Smooth muscle cell (in vitro differentiated cells): Measurements from ENCODE around the gene ROCK1. TPM values are rescaled to one million over a fixed set of nuclear protein-coding genes. Genes with fewer than 3 reads are reported as not detected.

Experiments
- DNase-seq: peaks from one replicate; lab custom pipeline; 2025; ENCODE audit not compliant: unreplicated experiment; lab: John Stamatoyannopoulos, UW
- H2AFZ ChIP-seq: fragments of 200-600 bp; sonication (generic); 2 replicates; pipeline ENCODE4 v1.6.0; 2016; ENCODE audit warnings: antibody characterized with exemption, low read depth, mild to moderate bottlenecking
- H3F3A ChIP-seq: fragments of 200-600 bp; sonication (generic); 2 replicates; pipeline ENCODE4 v1.6.0; 2017; ENCODE audit warnings: antibody characterized with exemption, low read depth
- H3K27ac ChIP-seq: fragments of 200-600 bp; sonication (generic); 2 replicates; pipeline ENCODE4 v1.5.1; 2016; ENCODE audit warnings: low read depth, mild to moderate bottlenecking
- H3K27me3 ChIP-seq: fragments of 200-600 bp; sonication (generic); 2 replicates; pipeline ENCODE4 v1.6.1; 2016; ENCODE audit warnings: low read depth, mild to moderate bottlenecking
- H3K36me3 ChIP-seq: fragments of 200-600 bp; sonication (generic); 2 replicates; pipeline ENCODE4 v1.5.1; 2016; ENCODE audit warnings: low read depth
- H3K4me1 ChIP-seq: fragments of 200-600 bp; sonication (generic); 2 replicates; pipeline ENCODE4 v1.5.1; 2016; ENCODE audit warnings: low read depth
- H3K4me2 ChIP-seq: fragments of 200-600 bp; sonication (generic); 2 replicates; pipeline ENCODE4 v1.6.0; 2016; ENCODE audit warnings: mild to moderate bottlenecking
- H3K4me3 ChIP-seq: fragments of 200-600 bp; sonication (generic); 2 replicates; pipeline ENCODE4 v1.5.1; 2016; ENCODE audit warnings: mild to moderate bottlenecking
- H3K79me2 ChIP-seq: fragments of 200-600 bp; sonication (generic); 2 replicates; pipeline ENCODE4 v1.6.0; 2016; ENCODE audit warnings: low read depth, mild to moderate bottlenecking
- H3K9ac ChIP-seq: fragments of 200-600 bp; sonication (generic); 2 replicates; pipeline ENCODE4 v1.6.0; 2016; ENCODE audit warnings: low read depth
- H3K9me3 ChIP-seq: fragments of 200-600 bp; sonication (generic); replicated peaks from 2 replicates; pipeline ENCODE4 v1.5.1; 2016; ENCODE audit warnings: low read depth
- H4K20me1 ChIP-seq: fragments of 200-600 bp; sonication (generic); 2 replicates; pipeline ENCODE4 v1.6.0; 2016; ENCODE audit warnings: low read depth
- CTCF ChIP-seq: fragments of 200-600 bp; sonication (generic); IDR thresholded peaks from 2 replicates; pipeline ENCODE4 v1.5.1; 2017; ENCODE audit warnings: borderline replicate concordance, mild to moderate bottlenecking, antibody characterized with exemption; ENCODE audit not compliant: insufficient read depth, poor library complexity, severe bottlenecking
- WGBS: methylation state at CpG from one replicate; pipeline ENCODE4 v1.1.7; 2016; ENCODE audit warnings: low lambda C conversion rate; 5-methylcytosine and 5-hydroxymethylcytosine counted together
- polyA plus RNA-seq: library from polyadenylated mRNA; unstranded; fragments of >200 nt; fragmentation: Nextera tagmentation; extraction: Ambion mirVana; gene quantifications from 2 replicates; pipeline ENCODE4 v1.2.1, GENCODE V29; 2016
- total RNA-seq: library from RNA; depleted of rRNA; stranded (reverse); fragments of >200 nt; gene quantifications from 2 replicates; pipeline ENCODE4 v1.2.3, GENCODE V29; 2014

ROCK1 gene
- total and polyA plus RNA-seq, 2 experiments from 2014 or later = 23.9 to 38.7 TPM

- Histone ChIP-seq H3K4me1 (peaks cover 12% of the 10 kb centered on the region), H3K36me3 (no peaks in the 10 kb centered on the region), H3K4me2 (peak overlapping the region; percentile 60), H3K9me3 (no peaks in the 10 kb centered on the region), H3K9ac (no peak overlapping the region), H2AFZ (no peak overlapping the region), H3K27me3 (no peaks in the 10 kb centered on the region), H4K20me1 (no peaks in the 10 kb centered on the region), H3K27ac (peak overlapping the region; percentile 78), H3K79me2 (no peaks in the 10 kb centered on the region), H3K4me3 (no peak overlapping the region), H3F3A (peaks cover 7% of the 10 kb centered on the region)
- DNase-seq = no peak
- 41% methylated on average over 5 of the region's 5 CpGs for WGBS
- no peak for TF ChIP-seq CTCF
Observed at GRCh38 chr18:21117409-21118131, 6.0 kb upstream of the ROCK1 start.

GRCh38 chr18:21115519-21116411 is 4.2 kb upstream of the ROCK1 start:
- Histone ChIP-seq H3K4me1 (peaks cover 15% of the 10 kb centered on the region), H3K9ac (no peak overlapping the region), H4K20me1 (no peaks in the 10 kb centered on the region), H3K36me3 (no peaks in the 10 kb centered on the region), H3K4me3 (no peak overlapping the region), H3K4me2 (peak overlapping the region; percentile 60), H3K27ac (peak overlapping the region; percentile 78), H3K79me2 (peaks cover 6% of the 10 kb centered on the region), H2AFZ (no peak overlapping the region), H3K27me3 (no peaks in the 10 kb centered on the region), H3F3A (peaks cover 7% of the 10 kb centered on the region), H3K9me3 (no peaks in the 10 kb centered on the region)
- DNase-seq = no peak
- TF ChIP-seq CTCF = no peak
- WGBS = 68% methylated on average over 7 of the region's 7 CpGs

GRCh38 chr18:21112543-21113105 is 1.0 kb upstream of the ROCK1 start:
- Histone ChIP-seq H3K9me3 (no peaks in the 10 kb centered on the region), H3K27me3 (no peaks in the 10 kb centered on the region), H3K79me2 (peaks cover 37% of the 10 kb centered on the region), H4K20me1 (peaks cover 31% of the 10 kb centered on the region), H3K36me3 (no peaks in the 10 kb centered on the region), H3K27ac (peak overlapping the region; percentile 84), H3K4me2 (peak overlapping the region; percentile 89), H3K9ac (peak overlapping the region; percentile 79), H2AFZ (peak overlapping the region; percentile 85), H3K4me1 (peaks cover 29% of the 10 kb centered on the region), H3K4me3 (peak overlapping the region; percentile 71), H3F3A (peaks cover 1% of the 10 kb centered on the region)
- no peak for TF ChIP-seq CTCF
- DNase-seq = no peak
- 22% methylated on average over 9 of the region's 9 CpGs for WGBS
